SK-N-SH (cell line): ENCODE measurements around the gene GCLC. TPM values are rescaled to one million over a fixed set of nuclear protein-coding genes. Genes with fewer than 3 reads are reported as not detected.

ENCODE experiments used
- CTCF ChIA-PET: fragments of 300-600, 350-600 bp; formaldehyde crosslinking; extraction: SDS; loops from one replicate; lab custom pipeline; 2021; lab: Yijun Ruan, JAX
- POLR2A ChIA-PET: fragments of 350-600 bp; sonication (Branson Sonifier 250); formaldehyde crosslinking; extraction: SDS; loops from one replicate; lab custom pipeline; 2020; ENCODE audit warnings: antibody characterized with exemption, inconsistent platforms; lab: Yijun Ruan, JAX
- DNase-seq: peaks from one replicate; pipeline ENCODE4 v3.0.0; 2012
- H2AFZ ChIP-seq: fragments of 200-600 bp; sonication (generic); 2 replicates; pipeline ENCODE4 v1.8.1; 2016; ENCODE audit warnings: antibody characterized with exemption, mild to moderate bottlenecking, low read depth
- H3F3A ChIP-seq: fragments of 200-600 bp; sonication (generic); replicated peaks from 2 replicates; pipeline ENCODE3; 2016; ENCODE audit warnings: antibody characterized with exemption, mild to moderate bottlenecking; ENCODE audit not compliant: insufficient read depth
- H3K27ac ChIP-seq, 2 experiments: fragments of 200-500 bp in 1 of 2; fragments of 200-600 bp in 1 of 2; sonication (Bioruptor generic) in 1 of 2; sonication (generic), shearing (Covaris generic) in 1 of 2; 2 replicates each; pipeline versions ENCODE4 v1.5.1 to v1.6.1; 2014 to 2016; ENCODE audit warnings: low read depth in 2 of 2, inconsistent platforms in 1 of 2, low read length in 1 of 2, mild to moderate bottlenecking in 1 of 2, mixed read lengths in 1 of 2
- H3K27me3 ChIP-seq: fragments of 200-600 bp; sonication (generic), shearing (Covaris generic); 2 replicates; pipeline ENCODE4 v1.6.1; 2016; ENCODE audit warnings: mixed run types; ENCODE audit not compliant: insufficient read depth
- H3K36me3 ChIP-seq, 2 experiments: fragments of 200-500 bp in 1 of 2; fragments of 200-600 bp in 1 of 2; sonication (Bioruptor generic) in 1 of 2; sonication (generic) in 1 of 2; replicated peaks in 1 of 2; 2 replicates each; pipeline versions ENCODE3 to v1.5.1; 2014 to 2016; ENCODE audit warnings: low read length in 1 of 2, mild to moderate bottlenecking in 1 of 2; ENCODE audit not compliant: insufficient read depth in 2 of 2, control insufficient read depth in 1 of 2
- H3K4me1 ChIP-seq, 2 experiments: fragments of 200-500 bp in 1 of 2; fragments of 200-600 bp in 1 of 2; sonication (Bioruptor generic) in 1 of 2; sonication (generic), shearing (Covaris generic) in 1 of 2; 2 replicates each; pipeline versions ENCODE4 v1.5.1 to v1.6.1; 2014 to 2016; ENCODE audit warnings: low read depth in 1 of 2, low read length in 1 of 2, mixed run types in 1 of 2; ENCODE audit not compliant: insufficient read depth in 2 of 2, control insufficient read depth in 1 of 2
- H3K4me2 ChIP-seq: fragments of 200-600 bp; sonication (generic), shearing (Covaris generic); 2 replicates; pipeline ENCODE4 v1.6.1; 2017; ENCODE audit warnings: mixed run types
- H3K4me3 ChIP-seq, 2 experiments: fragments of 200-500 bp in 1 of 2; fragments of 200-600 bp in 1 of 2; sonication (Bioruptor generic) in 1 of 2; sonication (generic), shearing (Covaris generic) in 1 of 2; 2 replicates each; pipeline versions ENCODE4 v1.5.1 to v1.8.1; 2014 to 2016; ENCODE audit warnings: low read depth in 2 of 2, inconsistent platforms in 1 of 2, low read length in 1 of 2, mild to moderate bottlenecking in 1 of 2, mixed read lengths in 1 of 2, moderate library complexity in 1 of 2
- H3K79me2 ChIP-seq: fragments of 200-600 bp; sonication (generic); 2 replicates; pipeline ENCODE4 v1.8.1; 2017; ENCODE audit warnings: mild to moderate bottlenecking; ENCODE audit not compliant: insufficient read depth
- H3K9ac ChIP-seq: fragments of 200-600 bp; sonication (generic); 2 replicates; pipeline ENCODE4 v1.6.1; 2017; ENCODE audit warnings: mixed run types
- H3K9me2 ChIP-seq: fragments of 200-600 bp; sonication (generic); 2 replicates; pipeline ENCODE4 v1.6.1; 2017; ENCODE audit warnings: mixed run types
- H3K9me3 ChIP-seq: fragments of 200-600 bp; sonication (generic); 2 replicates; pipeline ENCODE4 v1.6.1; 2017; ENCODE audit warnings: mixed run types, mild to moderate bottlenecking, moderate library complexity
- H4K20me1 ChIP-seq: fragments of 200-600 bp; sonication (generic); 2 replicates; pipeline ENCODE4 v1.6.1; 2017; ENCODE audit warnings: mild to moderate bottlenecking, mixed run types; ENCODE audit not compliant: insufficient read depth
- MXI1 ChIP-seq: IDR thresholded peaks from 2 replicates; pipeline ENCODE4 v1.6.1; 2012; ENCODE audit warnings: mild to moderate bottlenecking, low read depth, low read length, improper control_type of control experiment
- RCOR1 ChIP-seq: fragments of 150-350 bp; IDR thresholded peaks from 2 replicates; pipeline ENCODE4 v1.6.1; 2017; ENCODE audit warnings: antibody characterized with exemption, low read length
- RXRA ChIP-seq: IDR thresholded peaks from 2 replicates; pipeline ENCODE4 v1.4.0; 2012; ENCODE audit warnings: low read depth, mild to moderate bottlenecking, borderline replicate concordance
- SIN3A ChIP-seq: IDR thresholded peaks from 2 replicates; pipeline ENCODE4 v1.6.1; 2012; ENCODE audit warnings: low read depth, mild to moderate bottlenecking, low read length, moderate library complexity, borderline replicate concordance
- TAF1 ChIP-seq: IDR thresholded peaks from 2 replicates; pipeline ENCODE4 v1.6.1; 2012; ENCODE audit warnings: low read depth, mild to moderate bottlenecking, low read length, moderate library complexity, borderline replicate concordance
- TCF12 ChIP-seq: IDR thresholded peaks from 2 replicates; pipeline ENCODE4 v1.4.0; 2012
- WGBS: methylation state at CpG from one replicate; pipeline ENCODE4 v1.1.6; 2017; ENCODE audit warnings: low lambda C conversion rate; 5-methylcytosine and 5-hydroxymethylcytosine counted together
- polyA plus RNA-seq, 3 experiments: library from polyadenylated mRNA; depleted of rRNA; stranded (reverse); fragments of >200 nt; gene quantifications; 2 replicates each; pipeline ENCODE4 v1.2.3, GENCODE V29; 2012
- TF ChIP-seq, protein P1 (sequence below): IDR thresholded peaks from 2 replicates; pipeline ENCODE4; 2012
- TF ChIP-seq, protein P2 (sequence below): IDR thresholded peaks from 2 replicates; pipeline ENCODE4 v1.4.0; 2012; ENCODE audit warnings: low read depth, borderline replicate concordance
- TF ChIP-seq, protein P3 (sequence below): fragments of 200-600 bp; sonication (generic); IDR thresholded peaks from 2 replicates; pipeline ENCODE4 v1.6.1; 2017; ENCODE audit warnings: antibody characterized with exemption, mild to moderate bottlenecking, moderate library complexity
- TF ChIP-seq, protein P4 (sequence below): IDR thresholded peaks from 2 replicates; pipeline ENCODE4 v1.4.0; 2012; ENCODE audit warnings: low read depth

The GCLC gene
- polyA plus RNA-seq, 1 of the 3 experiments (the other 2 are of a cell fraction), result 7.5 TPM

DNA sequence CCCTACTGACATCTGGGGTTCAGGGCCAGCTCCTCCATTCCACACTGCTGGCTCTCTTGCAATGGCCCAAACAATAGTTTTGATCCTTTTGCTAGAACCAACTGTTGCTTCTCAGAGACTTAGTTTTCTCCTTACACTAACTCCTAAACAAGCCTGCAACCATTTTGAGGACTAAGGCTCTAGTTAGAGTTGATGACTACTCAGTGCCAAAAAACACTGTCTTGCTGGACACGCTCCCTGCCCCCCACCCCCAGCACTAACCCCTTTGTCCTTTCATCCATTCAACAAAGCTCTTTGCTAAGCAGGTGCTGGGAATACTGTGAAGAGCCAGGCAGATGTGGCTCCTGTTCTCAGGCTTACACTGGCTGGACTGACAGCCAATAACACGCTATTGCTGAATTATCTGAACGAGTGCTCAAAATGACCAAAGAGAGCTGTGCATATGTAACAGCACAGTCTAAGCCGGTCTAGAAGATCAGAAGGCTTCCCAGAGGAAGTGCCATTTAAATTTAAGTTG is 17.6 kb downstream of the GCLC start:
- no peak overlapping the region for H3K4me3 ChIP-seq
- no peaks in the 10 kb centered on the region for H3K36me3 ChIP-seq
- WGBS, result 83% methylated on average over 4 of the region's 4 CpGs
- H3K27ac ChIP-seq, result no peak overlapping the region
- no peak for DNase-seq
- no peak overlapping the region for H3K9ac ChIP-seq
- no peaks in the 10 kb centered on the region for H4K20me1 ChIP-seq
- ChIA-PET POLR2A (no interaction called here), CTCF (interaction anchor here (1.6 kb wide), 2 partner anchors 31 to 198 kb away, joined by 4 read pairs; no protein-coding TSS in a partner anchor)
- H2AFZ ChIP-seq, result no peak overlapping the region
- H3K4me1 ChIP-seq, result peaks cover 15 to 18% of the 10 kb centered on the region in 2 experiments; a peak in 3 of 4 replicates
- H3K4me2 ChIP-seq, result no peak overlapping the region
- TF ChIP-seq, protein P1, sequence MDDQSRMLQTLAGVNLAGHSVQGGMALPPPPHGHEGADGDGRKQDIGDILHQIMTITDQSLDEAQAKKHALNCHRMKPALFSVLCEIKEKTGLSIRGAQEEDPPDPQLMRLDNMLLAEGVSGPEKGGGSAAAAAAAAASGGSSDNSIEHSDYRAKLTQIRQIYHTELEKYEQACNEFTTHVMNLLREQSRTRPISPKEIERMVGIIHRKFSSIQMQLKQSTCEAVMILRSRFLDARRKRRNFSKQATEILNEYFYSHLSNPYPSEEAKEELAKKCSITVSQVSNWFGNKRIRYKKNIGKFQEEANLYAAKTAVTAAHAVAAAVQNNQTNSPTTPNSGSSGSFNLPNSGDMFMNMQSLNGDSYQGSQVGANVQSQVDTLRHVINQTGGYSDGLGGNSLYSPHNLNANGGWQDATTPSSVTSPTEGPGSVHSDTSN, result no peak
- no peaks in the 10 kb centered on the region for H3K79me2 ChIP-seq
- H3K27me3 ChIP-seq, result no peaks in the 10 kb centered on the region
- H3K9me2 ChIP-seq, result no peaks in the 10 kb centered on the region
- no peaks in the 10 kb centered on the region for H3F3A ChIP-seq
- H3K9me3 ChIP-seq, result no peaks in the 10 kb centered on the region

DNA sequence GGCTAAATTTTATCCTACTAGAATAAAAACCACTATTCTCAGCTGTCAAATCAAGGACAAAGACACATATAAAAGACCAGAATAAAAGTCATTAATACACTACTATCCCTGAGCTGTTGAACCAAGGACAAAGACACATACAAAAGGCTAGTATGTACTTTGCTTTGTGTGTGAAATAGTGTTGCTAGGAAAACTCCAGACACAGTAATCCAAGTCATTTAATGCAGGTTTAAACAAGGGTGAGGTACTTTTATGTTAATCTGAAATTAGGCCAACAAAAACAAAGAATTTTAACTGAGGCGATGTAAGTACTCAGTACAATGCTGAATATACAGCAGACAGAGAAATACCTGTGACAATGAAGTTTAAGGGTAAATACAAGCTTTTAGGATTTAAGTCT is 18.9 kb downstream of the GCLC start:
- ChIA-PET POLR2A (no interaction called here), CTCF (interaction anchor here (1.1 to 1.8 kb wide), 5 partner anchors 16 to 200 kb away, joined by 3 to 8 read pairs (median 4); no protein-coding TSS in a partner anchor)
- no peak overlapping the region for H3K4me3 ChIP-seq
- H3K36me3 ChIP-seq, result no peaks in the 10 kb centered on the region
- H2AFZ ChIP-seq, result no peak overlapping the region
- DNase-seq, result no peak
- no peaks in the 10 kb centered on the region for H4K20me1 ChIP-seq
- TF ChIP-seq RXRA (no peak), RCOR1 (no peak), TAF1 (no peak), MXI1 (no peak), SIN3A (no peak), TCF12 (no peak)
- TF ChIP-seq, protein P2, sequence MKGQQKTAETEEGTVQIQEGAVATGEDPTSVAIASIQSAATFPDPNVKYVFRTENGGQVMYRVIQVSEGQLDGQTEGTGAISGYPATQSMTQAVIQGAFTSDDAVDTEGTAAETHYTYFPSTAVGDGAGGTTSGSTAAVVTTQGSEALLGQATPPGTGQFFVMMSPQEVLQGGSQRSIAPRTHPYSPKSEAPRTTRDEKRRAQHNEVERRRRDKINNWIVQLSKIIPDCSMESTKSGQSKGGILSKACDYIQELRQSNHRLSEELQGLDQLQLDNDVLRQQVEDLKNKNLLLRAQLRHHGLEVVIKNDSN, result no peak
- TF ChIP-seq, protein P3, sequence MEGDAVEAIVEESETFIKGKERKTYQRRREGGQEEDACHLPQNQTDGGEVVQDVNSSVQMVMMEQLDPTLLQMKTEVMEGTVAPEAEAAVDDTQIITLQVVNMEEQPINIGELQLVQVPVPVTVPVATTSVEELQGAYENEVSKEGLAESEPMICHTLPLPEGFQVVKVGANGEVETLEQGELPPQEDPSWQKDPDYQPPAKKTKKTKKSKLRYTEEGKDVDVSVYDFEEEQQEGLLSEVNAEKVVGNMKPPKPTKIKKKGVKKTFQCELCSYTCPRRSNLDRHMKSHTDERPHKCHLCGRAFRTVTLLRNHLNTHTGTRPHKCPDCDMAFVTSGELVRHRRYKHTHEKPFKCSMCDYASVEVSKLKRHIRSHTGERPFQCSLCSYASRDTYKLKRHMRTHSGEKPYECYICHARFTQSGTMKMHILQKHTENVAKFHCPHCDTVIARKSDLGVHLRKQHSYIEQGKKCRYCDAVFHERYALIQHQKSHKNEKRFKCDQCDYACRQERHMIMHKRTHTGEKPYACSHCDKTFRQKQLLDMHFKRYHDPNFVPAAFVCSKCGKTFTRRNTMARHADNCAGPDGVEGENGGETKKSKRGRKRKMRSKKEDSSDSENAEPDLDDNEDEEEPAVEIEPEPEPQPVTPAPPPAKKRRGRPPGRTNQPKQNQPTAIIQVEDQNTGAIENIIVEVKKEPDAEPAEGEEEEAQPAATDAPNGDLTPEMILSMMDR, result no peak
- TF ChIP-seq, protein P4, sequence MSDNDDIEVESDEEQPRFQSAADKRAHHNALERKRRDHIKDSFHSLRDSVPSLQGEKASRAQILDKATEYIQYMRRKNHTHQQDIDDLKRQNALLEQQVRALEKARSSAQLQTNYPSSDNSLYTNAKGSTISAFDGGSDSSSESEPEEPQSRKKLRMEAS, result no peak
- H3K9me3 ChIP-seq, result no peaks in the 10 kb centered on the region
- H3K27ac ChIP-seq, result no peak overlapping the region
- WGBS, result 86% methylated on average over 1 of the region's 1 CpG
- no peaks in the 10 kb centered on the region for H3K9me2 ChIP-seq
- H3K9ac ChIP-seq, result no peak overlapping the region
- no peaks in the 10 kb centered on the region for H3K79me2 ChIP-seq
- no peaks in the 10 kb centered on the region for H3K27me3 ChIP-seq
- no peaks in the 10 kb centered on the region for H3F3A ChIP-seq
- peaks cover 15% of the 10 kb centered on the region in 2 experiments; a peak in 3 of 4 replicates for H3K4me1 ChIP-seq
- no peak overlapping the region for H3K4me2 ChIP-seq
